ENCODE results near the gene SEC14L2. TPM values are rescaled to one million over a fixed set of nuclear protein-coding genes. Genes with fewer than 3 reads are reported as not detected.

SEC14L2 gene
- total RNA-seq, 1 experiment from 2014 or later: 33.5 TPM

DNA sequence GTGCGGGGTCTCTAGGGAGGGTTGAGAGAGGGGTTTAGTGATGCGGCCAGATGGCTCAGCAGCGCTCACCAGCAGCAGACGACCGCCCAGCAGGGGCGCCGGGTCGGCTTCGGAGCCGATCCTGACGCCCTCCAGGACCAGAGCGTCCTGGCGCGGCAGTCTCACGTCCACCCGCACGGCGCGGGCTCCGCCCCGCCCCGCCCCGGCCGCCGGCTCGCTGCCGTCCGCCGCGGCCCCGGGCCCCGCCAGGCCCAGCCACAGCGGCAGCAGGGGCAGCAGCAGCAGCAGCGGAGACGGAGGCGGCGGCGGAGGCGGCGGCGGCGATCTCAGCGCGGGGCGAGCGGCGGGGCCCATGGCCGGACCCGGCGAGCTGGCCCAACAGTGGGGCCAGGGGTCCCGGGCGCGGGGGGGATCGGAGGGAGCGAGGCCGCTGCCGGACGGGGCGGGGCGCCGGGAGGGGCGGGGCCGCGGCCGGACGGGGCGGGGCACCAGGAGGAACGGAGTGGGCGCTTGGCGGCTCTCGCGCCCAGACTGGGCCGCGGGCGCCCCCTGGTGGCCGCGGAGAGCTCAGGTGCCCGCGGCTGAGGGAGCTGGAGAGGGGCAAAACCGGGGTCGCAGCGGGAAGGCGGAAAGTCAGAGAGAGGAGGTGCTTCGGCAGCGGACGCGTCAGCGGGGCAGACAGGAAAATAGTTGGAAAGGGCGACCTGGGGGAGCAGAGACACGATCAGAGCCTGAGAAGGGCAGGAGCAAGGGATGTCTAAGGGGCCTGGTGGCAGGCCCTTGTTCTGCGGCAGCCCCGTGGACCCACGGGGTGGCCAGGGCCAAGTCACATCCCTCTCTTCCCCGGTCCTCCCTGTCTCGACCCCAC lies 9.6 kb upstream of the SEC14L2 start, which contains the start of gene RNF215 (continued):
- TF ChIP-seq, protein P1, sequence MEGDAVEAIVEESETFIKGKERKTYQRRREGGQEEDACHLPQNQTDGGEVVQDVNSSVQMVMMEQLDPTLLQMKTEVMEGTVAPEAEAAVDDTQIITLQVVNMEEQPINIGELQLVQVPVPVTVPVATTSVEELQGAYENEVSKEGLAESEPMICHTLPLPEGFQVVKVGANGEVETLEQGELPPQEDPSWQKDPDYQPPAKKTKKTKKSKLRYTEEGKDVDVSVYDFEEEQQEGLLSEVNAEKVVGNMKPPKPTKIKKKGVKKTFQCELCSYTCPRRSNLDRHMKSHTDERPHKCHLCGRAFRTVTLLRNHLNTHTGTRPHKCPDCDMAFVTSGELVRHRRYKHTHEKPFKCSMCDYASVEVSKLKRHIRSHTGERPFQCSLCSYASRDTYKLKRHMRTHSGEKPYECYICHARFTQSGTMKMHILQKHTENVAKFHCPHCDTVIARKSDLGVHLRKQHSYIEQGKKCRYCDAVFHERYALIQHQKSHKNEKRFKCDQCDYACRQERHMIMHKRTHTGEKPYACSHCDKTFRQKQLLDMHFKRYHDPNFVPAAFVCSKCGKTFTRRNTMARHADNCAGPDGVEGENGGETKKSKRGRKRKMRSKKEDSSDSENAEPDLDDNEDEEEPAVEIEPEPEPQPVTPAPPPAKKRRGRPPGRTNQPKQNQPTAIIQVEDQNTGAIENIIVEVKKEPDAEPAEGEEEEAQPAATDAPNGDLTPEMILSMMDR (IDR thresholded peaks at IDR 0.05 in 2 of 3, conservative IDR thresholded peaks at IDR 0.05 in 1 of 3; ENCODE audit: borderline replicate concordance in 1 of 3, insufficient read depth in 1 of 3, low read depth in 2 of 3, low read length in 2 of 3): peak; percentile 77 to 78 (median 78)

DNA sequence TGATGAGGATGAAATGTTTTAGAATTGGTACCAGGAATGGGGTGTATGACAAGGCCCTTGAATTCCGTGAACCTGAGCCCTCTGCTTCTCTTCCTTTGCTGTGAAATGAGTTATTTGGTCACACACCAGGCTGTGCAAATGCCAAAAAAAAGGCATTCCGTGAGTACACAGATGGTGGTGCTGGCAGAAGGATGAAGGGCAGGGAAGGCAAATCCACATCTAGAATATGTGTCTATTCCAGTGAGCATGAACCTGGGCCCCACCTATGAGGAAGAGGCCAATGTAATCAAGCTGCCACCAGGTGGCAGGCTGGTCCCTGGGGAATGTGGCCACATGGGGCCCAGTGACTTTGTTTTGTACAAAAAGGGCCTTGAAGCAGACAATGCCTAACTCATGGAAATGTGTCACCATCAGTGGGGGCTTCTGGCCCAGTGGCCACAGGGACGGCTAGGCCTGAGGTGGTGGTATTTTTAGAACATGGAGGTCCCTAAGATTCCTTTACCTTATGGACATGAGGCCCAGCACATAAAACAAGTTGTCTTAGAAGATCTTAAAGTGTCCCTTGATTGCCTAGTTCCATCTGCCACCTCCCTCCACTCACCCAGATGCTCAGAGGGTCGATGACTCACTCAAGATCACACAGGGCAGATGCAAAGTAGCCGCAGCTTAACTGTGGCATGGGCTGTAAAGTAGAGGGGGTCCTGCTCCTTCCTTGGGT lies 5.7 kb upstream of the SEC14L2 start:
- ChIA-PET CTCF (interaction anchor here (0.6 to 1.7 kb wide), 7 partner anchors 16 to 136 kb away, joined by 3 to 8 read pairs (median 5); no protein-coding TSS in a partner anchor), POLR2A (interaction anchor here (1.4 to 2.2 kb wide), 2 partner anchors 32 to 34 kb away, joined by 3 to 13 read pairs; partner anchors contain the start of gene MTFP1), RAD21 (ENCODE audit: low non-redundant PET in 1 of 2, low total read pairs in 2 of 2, uncharacterized antibody in 2 of 2, unreplicated experiment in 2 of 2) (no interaction called here)
- intact Hi-C loops (cut with micrococcal nuclease): loop anchor here (1.0 to 2.0 kb wide), 3 partner anchors 35 to 212 kb away; no protein-coding TSS in a partner anchor
- BruUV-seq (replicated peaks): no TSS peak
- peaks cover 2 to 54% of the 10 kb centered on the region in 2 experiments; a peak in 3 of 4 replicates for H3K4me1 ChIP-seq (ENCODE audit: control insufficient read depth in 1 of 2, insufficient read depth in 2 of 2, low read length in 2 of 2)
- peak overlapping the region; percentile 26; the same call in 1 of the 2 replicates for H3K9ac ChIP-seq (ENCODE audit: low read length)
- ATAC-seq (peak; percentile 54), DNase-seq (ENCODE audit: low read depth, low spot score) (peak; percentile 84)
- H4K20me1 ChIP-seq (ENCODE audit: insufficient read depth): no peaks in the 10 kb centered on the region
- no peak overlapping the region for H3K4me3 ChIP-seq (replicated peaks in 1 of 2; ENCODE audit: low read depth in 1 of 2, low read length in 2 of 2)
- H3K9me2 ChIP-seq (ENCODE audit: insufficient read depth): no peaks in the 10 kb centered on the region
- H3K36me3 ChIP-seq (ENCODE audit: control insufficient read depth in 1 of 2, insufficient read depth in 2 of 2, low read length in 2 of 2): no peaks in the 10 kb centered on the region
- H3K27ac ChIP-seq (ENCODE audit: low read depth, low read length): peak overlapping the region; percentile 1; the same call in 1 of the 2 replicates
- H3K27me3 ChIP-seq (ENCODE audit: insufficient read depth, low read length): no peaks in the 10 kb centered on the region
- peaks cover 0 to 7% of the 10 kb centered on the region in 2 experiments; a peak in 2 of 4 replicates for H3K9me3 ChIP-seq (ENCODE audit: control insufficient read depth in 1 of 2, insufficient read depth in 1 of 2, low read depth in 1 of 2, low read length in 2 of 2)
- H2AFZ ChIP-seq (ENCODE audit: low read depth, low read length, poor library complexity, severe bottlenecking): peak overlapping the region; percentile 46
- no peaks in the 10 kb centered on the region for H3K79me2 ChIP-seq (ENCODE audit: insufficient read depth, low read length)
- peak overlapping the region; percentile 45 for H3K4me2 ChIP-seq (ENCODE audit: low read length)
- TF ChIP-seq TCF7L2 (IDR thresholded peaks at IDR 0.05; ENCODE audit: borderline replicate concordance, extremely low read depth, insufficient read depth, insufficient read length) (no peak), SIN3A (IDR thresholded peaks at IDR 0.05; ENCODE audit: low read depth) (no peak), EZH2 (IDR thresholded peaks at IDR 0.05) (no peak), POLR2A (IDR thresholded peaks at IDR 0.05; ENCODE audit: borderline replicate concordance, extremely low read depth, insufficient read depth, insufficient read length) (no peak), YY1 (IDR thresholded peaks at IDR 0.05; ENCODE audit: extremely low read depth, insufficient replicate concordance, low read depth, low read length) (no peak), ZNF274 (IDR thresholded peaks at IDR 0.05; ENCODE audit: low read depth, low read length) (no peak), EZH2phosphoT487 (IDR thresholded peaks at IDR 0.05; ENCODE audit: borderline replicate concordance) (no peak), EGR1 (IDR thresholded peaks at IDR 0.05; ENCODE audit: low read depth) (no peak), JUND (IDR thresholded peaks at IDR 0.05) (no peak), SP1 (IDR thresholded peaks at IDR 0.05; ENCODE audit: low read depth) (no peak), ZFX (IDR thresholded peaks at IDR 0.05) (peak; percentile 24; the same call in 1 of the 2 replicates)
- TF ChIP-seq, protein P2, sequence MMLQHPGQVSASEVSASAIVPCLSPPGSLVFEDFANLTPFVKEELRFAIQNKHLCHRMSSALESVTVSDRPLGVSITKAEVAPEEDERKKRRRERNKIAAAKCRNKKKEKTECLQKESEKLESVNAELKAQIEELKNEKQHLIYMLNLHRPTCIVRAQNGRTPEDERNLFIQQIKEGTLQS (IDR thresholded peaks at IDR 0.05): no peak
- TF ChIP-seq, protein P1 (IDR thresholded peaks at IDR 0.05 in 2 of 3, conservative IDR thresholded peaks at IDR 0.05 in 1 of 3; ENCODE audit: borderline replicate concordance in 1 of 3, insufficient read depth in 1 of 3, low read depth in 2 of 3, low read length in 2 of 3): peak; percentile 81 to 92 (median 90)

Measured in HCT116 (cell line).